PC-9 (cell line): ENCODE results near the gene OSER1.

Experiments used
- EZH2 ChIP-seq: fragments of 200-600 bp; sonication (generic); IDR thresholded peaks from 2 replicates; pipeline ENCODE4 v1.8.0; 2017; ENCODE audit warnings: antibody characterized with exemption, low read depth
- TF ChIP-seq, protein P1 (sequence below): fragments of 200-600 bp; sonication (generic); conservative IDR thresholded peaks from 2 replicates; pipeline ENCODE4 v1.6.1; 2017; ENCODE audit warnings: mixed run types, antibody characterized with exemption, mild to moderate bottlenecking, moderate library complexity

DNA sequence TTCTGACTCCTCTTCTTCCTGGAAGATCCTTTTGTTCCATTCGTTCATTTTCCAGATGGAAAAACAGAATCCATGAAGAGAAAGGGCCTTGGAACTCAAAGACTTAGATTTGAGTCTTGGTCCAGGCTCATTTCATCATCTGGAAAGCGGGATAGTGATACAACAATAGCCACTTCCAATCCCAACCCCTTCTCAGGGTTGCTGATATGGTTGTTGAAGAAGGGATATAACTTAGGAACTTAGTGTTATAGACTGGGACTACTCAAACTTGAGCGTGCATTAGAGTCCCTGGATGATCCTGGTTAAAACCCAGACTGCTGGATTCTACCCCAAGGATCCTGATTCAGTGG, 37.8 kb upstream of the OSER1 start:
- TF ChIP-seq EZH2, result no peak
- TF ChIP-seq, protein P1, sequence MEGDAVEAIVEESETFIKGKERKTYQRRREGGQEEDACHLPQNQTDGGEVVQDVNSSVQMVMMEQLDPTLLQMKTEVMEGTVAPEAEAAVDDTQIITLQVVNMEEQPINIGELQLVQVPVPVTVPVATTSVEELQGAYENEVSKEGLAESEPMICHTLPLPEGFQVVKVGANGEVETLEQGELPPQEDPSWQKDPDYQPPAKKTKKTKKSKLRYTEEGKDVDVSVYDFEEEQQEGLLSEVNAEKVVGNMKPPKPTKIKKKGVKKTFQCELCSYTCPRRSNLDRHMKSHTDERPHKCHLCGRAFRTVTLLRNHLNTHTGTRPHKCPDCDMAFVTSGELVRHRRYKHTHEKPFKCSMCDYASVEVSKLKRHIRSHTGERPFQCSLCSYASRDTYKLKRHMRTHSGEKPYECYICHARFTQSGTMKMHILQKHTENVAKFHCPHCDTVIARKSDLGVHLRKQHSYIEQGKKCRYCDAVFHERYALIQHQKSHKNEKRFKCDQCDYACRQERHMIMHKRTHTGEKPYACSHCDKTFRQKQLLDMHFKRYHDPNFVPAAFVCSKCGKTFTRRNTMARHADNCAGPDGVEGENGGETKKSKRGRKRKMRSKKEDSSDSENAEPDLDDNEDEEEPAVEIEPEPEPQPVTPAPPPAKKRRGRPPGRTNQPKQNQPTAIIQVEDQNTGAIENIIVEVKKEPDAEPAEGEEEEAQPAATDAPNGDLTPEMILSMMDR, result no peak
